Measurements from ENCODE around the gene ADAM11.
"Not testable (repeated sequence)": the region's sequence is repeated elsewhere in the genome, so short reads cannot be mapped to it uniquely, and the experiment has no call there.

ADAM11 gene, protein sequence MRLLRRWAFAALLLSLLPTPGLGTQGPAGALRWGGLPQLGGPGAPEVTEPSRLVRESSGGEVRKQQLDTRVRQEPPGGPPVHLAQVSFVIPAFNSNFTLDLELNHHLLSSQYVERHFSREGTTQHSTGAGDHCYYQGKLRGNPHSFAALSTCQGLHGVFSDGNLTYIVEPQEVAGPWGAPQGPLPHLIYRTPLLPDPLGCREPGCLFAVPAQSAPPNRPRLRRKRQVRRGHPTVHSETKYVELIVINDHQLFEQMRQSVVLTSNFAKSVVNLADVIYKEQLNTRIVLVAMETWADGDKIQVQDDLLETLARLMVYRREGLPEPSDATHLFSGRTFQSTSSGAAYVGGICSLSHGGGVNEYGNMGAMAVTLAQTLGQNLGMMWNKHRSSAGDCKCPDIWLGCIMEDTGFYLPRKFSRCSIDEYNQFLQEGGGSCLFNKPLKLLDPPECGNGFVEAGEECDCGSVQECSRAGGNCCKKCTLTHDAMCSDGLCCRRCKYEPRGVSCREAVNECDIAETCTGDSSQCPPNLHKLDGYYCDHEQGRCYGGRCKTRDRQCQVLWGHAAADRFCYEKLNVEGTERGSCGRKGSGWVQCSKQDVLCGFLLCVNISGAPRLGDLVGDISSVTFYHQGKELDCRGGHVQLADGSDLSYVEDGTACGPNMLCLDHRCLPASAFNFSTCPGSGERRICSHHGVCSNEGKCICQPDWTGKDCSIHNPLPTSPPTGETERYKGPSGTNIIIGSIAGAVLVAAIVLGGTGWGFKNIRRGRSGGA

DNA sequence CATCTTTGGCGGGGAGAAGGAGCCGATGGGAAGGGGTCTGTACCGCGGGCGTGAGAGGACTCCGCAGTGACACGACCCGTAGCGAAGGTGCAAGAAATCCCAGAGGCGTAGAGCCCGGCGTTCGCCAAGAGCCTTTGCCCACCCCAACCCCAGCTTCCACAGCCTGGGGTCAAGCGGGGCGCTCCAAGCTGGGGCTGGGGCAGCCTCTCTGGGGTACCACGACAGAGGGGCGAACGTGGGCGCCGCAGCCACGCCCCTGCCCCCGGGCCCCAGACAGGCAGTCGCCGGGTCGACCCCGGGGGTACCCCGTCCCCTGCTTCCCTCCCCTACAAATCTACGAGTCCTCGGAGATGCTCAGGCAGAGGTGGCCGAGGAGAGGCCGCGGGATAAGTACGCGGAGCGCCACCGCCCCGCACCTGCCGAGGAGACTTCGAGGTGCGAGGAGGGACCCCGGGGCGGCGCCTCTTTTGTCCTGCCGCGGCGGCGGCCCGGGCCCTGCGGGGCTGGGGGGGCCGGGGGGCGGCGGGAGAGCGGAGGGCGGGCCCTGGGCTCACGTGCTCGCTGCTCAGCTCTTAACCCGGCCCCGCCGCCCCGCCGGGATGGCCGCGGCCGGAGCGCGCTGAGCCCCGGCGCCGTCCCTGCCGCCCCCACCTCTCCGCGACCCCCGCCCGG lies at the start of gene ADAM11:
Gene ADAM11, plus strand, starts transcription at position 575 of the 672 bp plus-strand sequence. CDS start 212 bp downstream, outside the sequence.
- no peak for DNase-seq (ENCODE audit: low read depth)
- TF ChIP-seq CTCF (conservative IDR thresholded peaks at IDR 0.05; ENCODE audit: control insufficient read depth, insufficient read depth, low read depth, low read length): no peak
- peak within 1 kb of the TSS; percentile 13 for H3K4me3 ChIP-seq (ENCODE audit: control insufficient read depth, low read depth, low read length)

DNA sequence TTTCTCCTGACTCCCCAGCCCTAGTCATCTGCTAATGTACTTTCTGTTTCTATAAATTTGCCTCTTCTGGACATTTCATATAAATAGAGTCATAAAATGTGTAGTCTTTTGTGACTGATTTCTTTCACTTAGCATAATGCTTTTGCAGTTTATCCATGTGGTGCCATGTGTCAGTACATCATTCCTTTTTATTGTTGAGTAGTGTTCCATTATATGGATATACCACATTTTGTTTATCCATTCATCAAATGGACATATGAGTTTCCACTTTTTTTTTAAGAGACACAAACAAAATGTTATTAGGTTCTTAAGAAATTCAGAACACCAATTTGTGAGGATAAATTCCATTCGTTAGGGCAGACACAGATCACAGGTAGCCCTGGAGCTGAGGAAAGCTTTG lies 39.3 kb upstream of the ADAM11 start:
- no peak for DNase-seq (ENCODE audit: low read depth)
- no peak overlapping the region for H3K4me3 ChIP-seq (ENCODE audit: control insufficient read depth, low read depth, low read length)
- TF ChIP-seq CTCF (conservative IDR thresholded peaks at IDR 0.05; ENCODE audit: control insufficient read depth, insufficient read depth, low read depth, low read length): no peak

- no peak overlapping the region for H3K4me3 ChIP-seq (ENCODE audit: control insufficient read depth, low read depth, low read length)
- DNase-seq (ENCODE audit: low read depth): no peak
- TF ChIP-seq CTCF (conservative IDR thresholded peaks at IDR 0.05; ENCODE audit: control insufficient read depth, insufficient read depth, low read depth, low read length): no peak
These were observed 36.5 kb upstream of the ADAM11 start for GRCh38 chr17:44722254-44722653.

GRCh38 chr17:44726121-44726520 lies 32.7 kb upstream of the ADAM11 start:
- not testable (repeated sequence) for DNase-seq (ENCODE audit: low read depth); H3K4me3 ChIP-seq (ENCODE audit: control insufficient read depth, low read depth, low read length)

GRCh38 chr17:44733753-44734152 lies 25.0 kb upstream of the ADAM11 start:
- no peak overlapping the region for H3K4me3 ChIP-seq (ENCODE audit: control insufficient read depth, low read depth, low read length)
- DNase-seq (ENCODE audit: low read depth): peak; percentile 5
- peak; percentile 15 for TF ChIP-seq CTCF (conservative IDR thresholded peaks at IDR 0.05; ENCODE audit: control insufficient read depth, insufficient read depth, low read depth, low read length)

GRCh38 chr17:44734272-44734671 lies 24.5 kb upstream of the ADAM11 start:
- DNase-seq (ENCODE audit: low read depth): no peak
- no peak for TF ChIP-seq CTCF (conservative IDR thresholded peaks at IDR 0.05; ENCODE audit: control insufficient read depth, insufficient read depth, low read depth, low read length)
- H3K4me3 ChIP-seq (ENCODE audit: control insufficient read depth, low read depth, low read length): no peak overlapping the region

Measured in fibroblast of mammary gland (primary cell).